Esophagus squamous epithelium (tissue), 4 donors: ENCODE results near the gene ADPRS.

Source experiments
- CTCF ChIP-seq, 6 experiments: fragments of 450-650 bp in 4 of 6; fragments of 200-600 bp in 2 of 6; sonication (generic) in 2 of 6; IDR thresholded peaks; one replicate each; pipeline ENCODE4 v1.5.1; 2016 to 2019; ENCODE audit warnings: antibody characterized with exemption in 6 of 6, mild to moderate bottlenecking in 4 of 6, moderate library complexity in 4 of 6
- POLR2A ChIP-seq, 4 donors: fragments of 450-650 bp; IDR thresholded peaks; one replicate each; pipeline ENCODE4 v1.6.1; 2017; ENCODE audit warnings: antibody characterized with exemption in 4 of 4, mild to moderate bottlenecking in 4 of 4, moderate library complexity in 3 of 4

GRCh38 chr1:36132029-36132428, 43.3 kb downstream of the ADPRS start:
- TF ChIP-seq CTCF (IDR thresholded peaks at IDR 0.05) (no peak), POLR2A (IDR thresholded peaks at IDR 0.05) (no peak)
